Femur (tissue), 1 donor: Measurements from ENCODE around the gene EFTUD2.

ENCODE experiments used
- DNase-seq: peaks from one replicate; pipeline ENCODE4 v3.0.0-alpha.2; 2017

Gene EFTUD2

GRCh38 chr17:44925731-44926697 is 26.8 kb upstream of the EFTUD2 start:
- DNase-seq: no peak

GRCh38 chr17:44924107-44924544 is 24.9 kb upstream of the EFTUD2 start:
- DNase-seq: peak; percentile 14

GRCh38 chr17:44922746-44923470 is 23.7 kb upstream of the EFTUD2 start:
- peak; percentile 11 for DNase-seq

- DNase-seq: no peak
These were observed 22.9 kb upstream of the EFTUD2 start for GRCh38 chr17:44922136-44922535.

- DNase-seq: no peak
These were observed 22.1 kb upstream of the EFTUD2 start for GRCh38 chr17:44921122-44921882.

- DNase-seq: no peak
These were observed 21.3 kb upstream of the EFTUD2 start for GRCh38 chr17:44920565-44920940.

GRCh38 chr17:44919885-44920564 is 20.8 kb upstream of the EFTUD2 start:
- peak; percentile 88 for DNase-seq

- no peak for DNase-seq
These were observed 20.2 kb upstream of the EFTUD2 start for GRCh38 chr17:44919411-44919810.

- no peak for DNase-seq
These were observed 18.8 kb upstream of the EFTUD2 start for GRCh38 chr17:44918006-44918405.

GRCh38 chr17:44917456-44917855 is 18.2 kb upstream of the EFTUD2 start:
- no peak for DNase-seq

GRCh38 chr17:44916781-44917241 is 17.6 kb upstream of the EFTUD2 start:
- peak; percentile 72 for DNase-seq

GRCh38 chr17:44915862-44916780 is 16.9 kb upstream of the EFTUD2 start:
- no peak for DNase-seq

- DNase-seq: no peak
These were observed 16.1 kb upstream of the EFTUD2 start, which contains the start of gene GFAP for GRCh38 chr17:44915321-44915726. TSS of gene GFAP (minus strand) at chr17:44915500. CDS start at chr17:44915486, 14 bp downstream.

GRCh38 chr17:44914698-44915271 is 15.5 kb upstream of the EFTUD2 start:
- no peak for DNase-seq

- DNase-seq: no peak
These were observed 14.9 kb upstream of the EFTUD2 start for GRCh38 chr17:44914148-44914547.

GRCh38 chr17:44913676-44914075 is 14.4 kb upstream of the EFTUD2 start:
- no peak for DNase-seq

- DNase-seq: no peak
These were observed 13.7 kb upstream of the EFTUD2 start for GRCh38 chr17:44912763-44913544.

- no peak for DNase-seq
These were observed 12.1 kb upstream of the EFTUD2 start for GRCh38 chr17:44911133-44912001.
